NCI-H345 (cell line): ENCODE results near the gene CCDC146.
"Not testable (repeated sequence)": the region's sequence is repeated elsewhere in the genome, so short reads cannot be mapped to it uniquely, and the experiment has no call there.

Source experiments
- DNase-seq: peaks from one replicate; lab custom pipeline; 2025; lab: John Stamatoyannopoulos, UW

Gene CCDC146

DNA sequence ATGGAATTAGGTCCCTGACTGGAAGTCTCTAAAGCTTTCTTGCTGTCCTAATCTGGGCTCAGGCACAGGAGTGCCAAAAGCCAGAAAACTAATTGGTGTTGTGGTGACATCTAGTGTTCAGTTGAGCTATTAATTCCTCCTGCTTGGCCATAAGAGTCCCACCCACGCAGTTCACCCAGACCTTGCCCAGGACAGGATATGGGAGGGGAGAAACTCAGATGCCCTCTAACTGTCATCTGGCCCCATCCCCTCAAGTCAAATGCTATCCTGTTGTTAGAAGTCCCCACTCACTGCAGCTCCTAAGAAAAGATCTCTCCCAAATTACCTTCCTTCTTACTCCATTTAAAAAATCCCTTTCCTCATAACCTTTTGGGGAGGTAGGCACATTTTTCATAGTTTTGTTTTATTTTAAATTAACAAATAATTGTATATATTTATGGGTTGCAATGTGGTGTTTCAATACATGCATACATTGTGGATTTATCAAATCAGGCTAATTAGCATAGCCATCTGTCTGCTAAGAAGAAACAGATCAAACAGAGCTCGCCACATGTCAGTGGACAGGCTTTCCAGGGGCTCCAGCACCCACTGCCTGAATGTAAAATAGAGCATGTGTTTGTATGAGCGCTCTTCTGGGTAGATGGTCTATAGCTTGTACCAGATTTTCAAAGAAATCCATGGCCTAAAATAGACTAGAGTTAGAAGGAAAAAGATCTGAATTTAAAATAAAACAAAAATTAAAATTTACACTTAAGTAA is 209.7 kb downstream of the CCDC146 start:
- peak; percentile 75 for DNase-seq

DNA sequence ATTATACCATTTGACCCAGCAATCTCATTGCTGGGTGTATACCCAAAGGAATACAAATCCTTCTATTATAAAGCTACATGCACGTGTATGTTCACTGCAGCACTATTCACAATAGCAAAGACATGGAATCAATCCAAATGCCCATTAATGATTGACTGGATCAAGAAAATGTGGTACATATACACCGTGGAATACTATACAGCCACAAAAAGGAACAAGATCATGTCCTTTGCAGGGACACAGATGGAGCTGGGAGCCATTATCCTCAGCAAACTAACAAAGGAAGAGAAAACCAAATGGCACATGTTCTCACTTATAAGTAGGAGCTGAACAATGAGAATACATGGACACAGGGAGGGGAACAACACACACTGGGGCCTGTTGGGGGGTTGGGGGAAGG is 211.6 kb downstream of the CCDC146 start:
- not testable (repeated sequence) for DNase-seq

DNA sequence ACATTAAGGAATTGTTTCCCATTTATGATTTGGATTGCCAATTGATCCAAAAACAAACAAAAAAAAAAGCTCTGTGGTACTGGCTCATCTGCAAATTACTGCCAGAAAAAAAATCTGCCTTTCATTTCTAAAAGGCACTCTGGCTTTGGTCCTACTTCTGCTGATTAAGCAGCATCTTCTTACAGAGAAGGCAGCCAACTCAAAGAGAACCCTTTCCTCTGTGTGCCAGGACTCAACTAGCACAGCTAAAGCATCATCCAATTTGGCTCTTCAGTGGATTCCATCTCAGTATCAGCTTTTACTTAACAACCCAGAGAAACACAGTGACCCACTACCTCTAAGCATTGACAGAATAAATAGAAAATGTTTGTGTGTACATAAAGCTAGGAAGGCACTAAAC is 213.2 kb downstream of the CCDC146 start:
- DNase-seq = no peak

DNA sequence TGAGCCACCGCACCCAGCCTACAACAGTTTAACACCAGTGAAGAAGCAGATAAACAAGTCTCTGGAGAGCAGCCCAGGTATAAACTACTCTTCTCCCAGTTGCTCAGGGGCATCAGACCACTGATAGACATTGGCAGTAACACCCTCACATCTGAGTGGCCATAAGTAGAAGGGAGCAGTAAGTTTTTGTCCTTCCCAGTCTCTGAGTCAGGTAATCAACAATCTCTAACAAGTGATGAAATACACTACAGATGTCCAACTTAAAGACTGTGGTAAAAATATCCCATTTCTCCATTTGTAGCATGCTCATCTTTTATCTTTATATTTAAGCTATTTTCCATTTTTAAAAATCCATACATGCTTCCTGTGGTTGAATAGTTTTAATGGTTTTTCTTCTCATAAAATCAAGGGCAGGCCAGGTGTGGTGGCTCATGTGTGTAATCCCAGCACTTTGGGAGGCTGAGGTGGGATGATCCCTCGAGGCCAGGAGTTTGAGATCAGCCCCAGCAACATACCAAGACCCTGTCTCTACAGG is 215.1 kb downstream of the CCDC146 start:
- DNase-seq = no peak

DNA sequence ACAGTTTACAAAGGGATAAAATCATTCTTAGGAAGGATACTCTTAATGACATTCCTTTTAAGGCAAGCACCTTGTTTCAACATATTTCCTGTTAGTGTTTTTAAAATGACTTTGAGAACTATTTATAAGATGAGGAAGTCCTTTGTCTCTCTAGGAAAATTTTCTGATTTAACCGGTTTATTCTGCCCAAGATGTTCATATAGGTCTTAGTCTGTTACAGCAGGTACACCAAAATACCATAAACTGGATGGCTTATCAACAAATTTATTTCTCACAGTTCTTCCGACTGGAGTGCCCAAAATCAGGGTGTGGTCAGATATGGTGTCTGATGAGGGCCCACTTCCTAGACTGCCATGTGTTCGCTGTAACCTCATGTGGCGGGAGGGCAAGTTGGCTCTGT is 215.8 kb downstream of the CCDC146 start:
- no peak for DNase-seq

DNA sequence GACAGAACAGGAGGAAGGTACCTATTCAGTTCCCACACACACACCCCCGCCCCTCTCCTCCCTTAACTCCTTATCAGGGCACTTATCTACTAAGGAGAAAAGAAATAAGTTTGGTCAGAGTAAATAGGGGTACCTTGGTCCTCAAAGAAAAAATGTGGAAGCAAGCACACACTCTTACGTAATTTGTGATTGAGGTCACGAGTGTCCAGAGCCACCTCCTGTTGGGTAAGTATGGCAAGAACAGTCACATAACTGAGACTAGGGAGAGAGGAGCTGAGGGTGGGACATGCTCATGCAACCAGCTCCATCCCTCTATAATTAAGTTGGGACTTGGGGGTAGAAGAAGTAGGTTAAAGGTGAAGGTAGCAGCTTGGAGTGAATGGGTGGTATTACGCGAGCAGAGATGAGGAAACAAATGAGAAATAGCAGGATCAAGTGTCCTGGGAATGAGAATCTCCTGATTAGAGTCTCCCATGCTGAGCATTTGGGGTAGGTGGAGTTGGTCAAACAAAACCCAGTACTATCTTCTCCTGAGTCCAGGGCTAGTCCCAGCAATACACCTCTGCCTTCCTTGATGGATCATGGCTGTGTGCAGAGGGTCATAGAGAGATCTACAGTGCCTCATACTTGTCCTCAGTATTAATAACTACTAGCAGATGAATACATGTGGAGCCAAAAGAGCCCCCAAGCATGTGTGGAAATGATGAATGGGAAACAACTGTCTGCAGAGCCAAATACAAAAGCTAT is 216.6 kb downstream of the CCDC146 start:
- no peak for DNase-seq

DNA sequence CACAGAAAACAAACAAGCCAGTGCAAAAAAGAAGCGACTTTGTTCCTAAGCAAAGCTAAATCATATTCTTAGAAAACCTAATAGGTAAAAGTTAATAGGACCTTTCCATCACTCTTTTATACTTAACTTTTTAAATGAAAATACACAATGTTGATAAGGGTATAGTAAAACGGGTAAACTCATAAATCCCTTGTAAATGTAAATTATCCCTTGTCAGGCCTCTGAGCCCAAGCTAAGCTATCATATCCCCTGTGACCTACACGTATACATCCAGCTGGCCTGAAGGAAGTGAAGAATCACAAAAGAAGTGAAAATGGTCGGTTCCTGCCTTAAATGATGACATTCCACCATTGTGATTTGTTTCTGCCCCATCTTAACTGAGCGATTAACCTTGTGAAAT is 217.3 kb downstream of the CCDC146 start:
- DNase-seq = no peak
